Epithelial cell of umbilical artery (primary cell): ENCODE data around the gene MAGI2. TPM values are rescaled to one million over a fixed set of nuclear protein-coding genes. Genes with fewer than 3 reads are reported as not detected.

Experiments used
- total RNA-seq: library from RNA; depleted of rRNA; stranded (reverse); fragments of >200 nt; gene quantifications from 2 replicates; pipeline ENCODE4 v1.2.3, GENCODE V29; 2014

MAGI2 gene
- 0.97 and 2.1 TPM in 2 replicates for total RNA-seq

DNA sequence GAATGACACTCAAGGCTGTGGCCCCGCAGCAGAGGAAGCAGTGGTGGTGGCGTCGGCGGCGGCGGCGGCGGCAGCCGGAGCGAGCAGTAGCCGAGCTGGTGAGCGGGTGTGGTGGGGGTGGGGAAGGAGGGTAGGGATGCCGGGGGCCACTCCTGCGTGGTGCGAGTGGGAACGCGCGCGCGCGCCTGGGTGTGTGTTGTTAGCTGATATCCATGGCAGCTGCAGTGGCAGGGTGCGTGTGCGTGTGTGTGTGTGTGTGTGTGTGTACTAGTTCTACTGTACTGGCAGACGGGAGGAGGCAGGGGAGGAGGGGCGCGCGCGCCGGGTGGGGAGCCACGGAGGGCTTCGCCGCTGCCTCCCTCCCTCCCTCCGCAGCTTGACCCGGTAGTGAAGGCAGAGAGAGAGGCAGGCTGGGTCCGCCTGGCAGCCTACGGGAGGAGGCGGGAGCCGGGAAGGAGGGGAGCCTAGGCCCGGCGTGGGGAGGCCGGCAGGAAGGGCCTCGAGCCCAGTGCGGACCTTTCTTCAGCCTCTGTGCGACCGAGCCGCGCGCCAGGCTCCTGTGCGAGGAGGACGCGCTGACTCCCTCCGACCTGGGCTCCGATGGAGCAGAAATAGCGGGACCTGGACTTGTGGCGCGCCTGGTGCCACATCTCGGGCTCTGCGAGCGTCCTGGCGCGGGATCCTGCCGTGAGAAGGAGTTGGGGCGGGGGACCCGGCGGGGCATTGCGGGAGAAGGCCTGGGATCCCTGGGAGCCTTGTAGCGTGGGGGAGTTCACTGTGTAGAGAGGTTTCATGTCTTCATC lies at the start of gene MAGI2:
TSS of gene MAGI2 (minus strand) at position 110 of the 803 bp plus-strand sequence. CDS start 347 bp downstream, outside the sequence.

